ENCODE data around the gene TUFT1. TPM values are rescaled to one million over a fixed set of nuclear protein-coding genes. Genes with fewer than 3 reads are reported as not detected.

TUFT1 gene
- total and polyA plus RNA-seq, 9 of the 15 experiments (the other 6 are each of a cell fraction or from before 2014, with no cell fraction given): 0.54 to 2.0 (median 1.7) TPM

GRCh38 chr1:151516031-151516511, 24.0 kb upstream of the TUFT1 start:
- Histone ChIP-seq H3K9me1 (ENCODE audit: control insufficient read depth, insufficient read depth, low read length) (no peaks in the 10 kb centered on the region), H3K4me3 (no peak overlapping the region), H3K9me3 (replicated peaks; ENCODE audit: control insufficient read depth, insufficient read depth, low read depth, low read length) (no peaks in the 10 kb centered on the region), H2AFZ (ENCODE audit: low read depth, low read length) (no peak overlapping the region), H4K20me1 (replicated peaks; ENCODE audit: control insufficient read depth, insufficient read depth, low read length) (no peaks in the 10 kb centered on the region; the same call in 1 of the 2 replicates), H3K4me2 (ENCODE audit: insufficient read depth, low read length) (no peak overlapping the region), H3K9ac (ENCODE audit: insufficient read depth in 1 of 2, low read depth in 2 of 2, low read length in 2 of 2) (no peak overlapping the region), H3K27me3 (ENCODE audit: control insufficient read depth in 2 of 2, insufficient read depth in 2 of 2, low read length in 2 of 2) (peaks cover 3 to 40% of the 10 kb centered on the region in 2 experiments; a peak in 3 of 5 replicates), H3K4me1 (replicated peaks in 1 of 2; ENCODE audit: control insufficient read depth in 2 of 2, insufficient read depth in 2 of 2, low read length in 2 of 2) (peaks cover 8 to 15% of the 10 kb centered on the region in 2 experiments; a peak in 3 of 5 replicates), H3K27ac (ENCODE audit: extremely low read depth, low read depth, low read length) (no peak overlapping the region), H3K79me2 (ENCODE audit: control insufficient read depth, insufficient read depth, low read length) (no peaks in the 10 kb centered on the region), H3K36me3 (ENCODE audit: control insufficient read depth, insufficient read depth, low read length) (no peaks in the 10 kb centered on the region)
- ChIA-PET CTCF (ENCODE audit: low intra/inter-chr PET ratio) (no interaction called here), POLR2A (interaction anchor here (0.9 kb wide), 1 partner anchor 14 kb away, joined by 4 read pairs; no protein-coding TSS in a partner anchor)
- DNase-seq (ENCODE audit: extremely low read depth in 1 of 4, low spot score in 3 of 4) (no peak), ATAC-seq (no peak), FAIRE-seq (no peak)
- BruUV-seq (replicated peaks): no TSS peak
- WGBS (ENCODE audit: insufficient coverage, low coverage, missing lambda C conversion rate): 0% methylated on average over 1 of the region's 1 CpG
- intact Hi-C loops (cut with micrococcal nuclease): no loop called here
- in situ Hi-C loops (cut with MboI): no loop called here
- TF ChIP-seq KDM1A (IDR thresholded peaks at IDR 0.05): no peak
- no peak for TF ChIP-seq SP1 (CRISPR knock-in tag; IDR thresholded peaks at IDR 0.05)
- no peak for TF ChIP-seq MTA2 (IDR thresholded peaks at IDR 0.05; ENCODE audit: low read depth)
- TF ChIP-seq ZNF318 (IDR thresholded peaks at IDR 0.05; ENCODE audit: borderline replicate concordance in 1 of 2, low read depth in 1 of 2): no peak
- no peak for TF ChIP-seq ZBTB2 (IDR thresholded peaks at IDR 0.05)
- no peak for TF ChIP-seq PTBP1 (IDR thresholded peaks at IDR 0.05; ENCODE audit: low read depth, low read length)
- TF ChIP-seq PCBP1 (IDR thresholded peaks at IDR 0.05; ENCODE audit: low read depth, low read length, poor library complexity, severe bottlenecking): no peak
- TF ChIP-seq ZNF695 (CRISPR knock-in tag; IDR thresholded peaks at IDR 0.05): no peak
- TF ChIP-seq POLR2AphosphoS2 (IDR thresholded peaks at IDR 0.05; ENCODE audit: low read length): no peak
- TF ChIP-seq ZNF431 (CRISPR knock-in tag; IDR thresholded peaks at IDR 0.05): no peak
- no peak for TF ChIP-seq ZBTB9 (CRISPR knock-in tag; IDR thresholded peaks at IDR 0.05)

Measured in K562 (cell line).